Esophagus squamous epithelium (tissue), 5 donors: ENCODE measurements around the gene ALX3. TPM values are rescaled to one million over a fixed set of nuclear protein-coding genes. Genes with fewer than 3 reads are reported as not detected.
A peak's percentile ranks its signal among the peaks of the same experiment; 100 is the strongest.

Source experiments
- DNase-seq: peaks from one replicate; lab custom pipeline; 2025; lab: John Stamatoyannopoulos, UW
- H3K27ac ChIP-seq, 4 donors: fragments of 200-600 bp; sonication (generic); one replicate each; pipeline ENCODE4 v1.5.1; 2016 to 2019; ENCODE audit warnings: mild to moderate bottlenecking in 1 of 4
- H3K27me3 ChIP-seq, 4 donors: fragments of 200-600 bp; sonication (generic); 1 replicate in 3 of 4; 2 replicates in 1 of 4; pipeline versions ENCODE4 v1.5.1 to v1.6.0; 2017 to 2021; ENCODE audit warnings: antibody characterized with exemption in 1 of 4
- H3K36me3 ChIP-seq, 3 donors: fragments of 200-600 bp; sonication (generic); one replicate each; pipeline ENCODE4 v1.5.1; 2016 to 2019
- H3K4me1 ChIP-seq, 3 donors: fragments of 200-600 bp; sonication (generic); one replicate each; pipeline ENCODE4 v1.5.1; 2017 to 2019
- H3K4me3 ChIP-seq, 4 donors: fragments of 200-600 bp; sonication (generic); 1 replicate in 3 of 4; 2 replicates in 1 of 4; pipeline ENCODE4 v1.5.1; 2016 to 2019; ENCODE audit warnings: mild to moderate bottlenecking in 2 of 4, moderate library complexity in 1 of 4
- H3K9me3 ChIP-seq, 3 donors: fragments of 200-600 bp; sonication (generic); one replicate each; pipeline ENCODE4 v1.5.1; 2016 to 2019
- POLR2A ChIP-seq, 4 donors: fragments of 450-650 bp; IDR thresholded peaks; one replicate each; pipeline ENCODE4 v1.6.1; 2017; ENCODE audit warnings: antibody characterized with exemption in 4 of 4, mild to moderate bottlenecking in 4 of 4, moderate library complexity in 3 of 4
- WGBS, 2 donors: methylation state at CpG; one replicate each; pipeline ENCODE4 v1.1.5; 2018; 5-methylcytosine and 5-hydroxymethylcytosine counted together
- intact Hi-C: fragments of 100-400 bp; cut with DNase I; formaldehyde crosslinking; loops from one replicate; pipeline ENCODE4 v1.15.0; 2022
- total RNA-seq, 4 donors: library from RNA; depleted of rRNA; stranded (reverse); fragments of >200 nt; gene quantifications; one replicate each; pipeline ENCODE4 v1.1.0, GENCODE V29; 2016
- TF ChIP-seq, protein P1 (sequence below), 6 experiments: fragments of 450-650 bp in 4 of 6; fragments of 200-600 bp in 2 of 6; sonication (generic) in 2 of 6; IDR thresholded peaks; one replicate each; pipeline ENCODE4 v1.5.1; 2016 to 2019; ENCODE audit warnings: antibody characterized with exemption in 6 of 6, mild to moderate bottlenecking in 4 of 6, moderate library complexity in 4 of 6
- donor health status: DM: yes; HTN: yes; CAD: no.

The ALX3 gene
- total RNA-seq, 4 donors from 2014 or later = 0.57 TPM; not detected in 3

DNA sequence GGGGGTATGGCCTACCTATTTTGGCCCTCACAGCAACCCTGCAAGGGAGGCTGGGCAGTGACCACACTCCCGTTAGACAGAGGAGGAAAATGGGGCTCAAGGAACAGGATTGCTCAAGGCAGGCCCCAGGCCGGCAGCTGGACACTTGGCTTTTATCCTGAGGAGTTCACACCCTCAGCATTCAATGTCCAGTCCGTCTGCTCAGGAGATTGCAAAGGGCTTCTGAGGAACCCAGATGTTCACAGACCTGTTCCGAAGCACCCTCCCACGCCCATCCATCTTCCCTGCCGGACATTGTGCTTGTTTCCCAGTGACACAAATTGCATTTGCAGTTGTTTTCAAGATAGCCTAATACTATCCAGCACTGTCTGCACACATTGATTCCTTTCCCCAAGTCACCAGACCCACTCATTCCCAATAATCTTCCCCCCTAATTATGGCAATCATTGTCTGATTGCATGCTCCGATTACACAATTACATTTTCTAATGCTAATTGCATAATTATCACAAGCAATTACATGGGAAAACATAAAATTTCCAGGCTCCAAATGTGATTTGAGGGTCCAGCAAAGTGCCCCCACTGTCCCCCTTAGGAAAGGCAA, 37.5 kb upstream of the ALX3 start:
- H3K4me1 ChIP-seq = no peaks in the 10 kb centered on the region
- whole genome bisulfite sequencing, 2 donors = 66 to 74% methylated on average over 5 of the region's 7 CpGs
- H3K4me3 ChIP-seq = no peak overlapping the region
- H3K27me3 ChIP-seq = peaks cover 0 to 37% (median 0%) of the 10 kb centered on the region in 4 donors
- H3K27ac ChIP-seq = no peak overlapping the region
- intact Hi-C loops = loop anchor here (5.0 kb wide), 1 partner anchor 56 kb away; no protein-coding TSS in a partner anchor
- DNase-seq = no peak
- TF ChIP-seq, protein P1, sequence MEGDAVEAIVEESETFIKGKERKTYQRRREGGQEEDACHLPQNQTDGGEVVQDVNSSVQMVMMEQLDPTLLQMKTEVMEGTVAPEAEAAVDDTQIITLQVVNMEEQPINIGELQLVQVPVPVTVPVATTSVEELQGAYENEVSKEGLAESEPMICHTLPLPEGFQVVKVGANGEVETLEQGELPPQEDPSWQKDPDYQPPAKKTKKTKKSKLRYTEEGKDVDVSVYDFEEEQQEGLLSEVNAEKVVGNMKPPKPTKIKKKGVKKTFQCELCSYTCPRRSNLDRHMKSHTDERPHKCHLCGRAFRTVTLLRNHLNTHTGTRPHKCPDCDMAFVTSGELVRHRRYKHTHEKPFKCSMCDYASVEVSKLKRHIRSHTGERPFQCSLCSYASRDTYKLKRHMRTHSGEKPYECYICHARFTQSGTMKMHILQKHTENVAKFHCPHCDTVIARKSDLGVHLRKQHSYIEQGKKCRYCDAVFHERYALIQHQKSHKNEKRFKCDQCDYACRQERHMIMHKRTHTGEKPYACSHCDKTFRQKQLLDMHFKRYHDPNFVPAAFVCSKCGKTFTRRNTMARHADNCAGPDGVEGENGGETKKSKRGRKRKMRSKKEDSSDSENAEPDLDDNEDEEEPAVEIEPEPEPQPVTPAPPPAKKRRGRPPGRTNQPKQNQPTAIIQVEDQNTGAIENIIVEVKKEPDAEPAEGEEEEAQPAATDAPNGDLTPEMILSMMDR (IDR thresholded peaks at IDR 0.05) = no peak
- no peak for TF ChIP-seq POLR2A (IDR thresholded peaks at IDR 0.05)
- H3K36me3 ChIP-seq = no peaks in the 10 kb centered on the region
- H3K9me3 ChIP-seq = no peaks in the 10 kb centered on the region

DNA sequence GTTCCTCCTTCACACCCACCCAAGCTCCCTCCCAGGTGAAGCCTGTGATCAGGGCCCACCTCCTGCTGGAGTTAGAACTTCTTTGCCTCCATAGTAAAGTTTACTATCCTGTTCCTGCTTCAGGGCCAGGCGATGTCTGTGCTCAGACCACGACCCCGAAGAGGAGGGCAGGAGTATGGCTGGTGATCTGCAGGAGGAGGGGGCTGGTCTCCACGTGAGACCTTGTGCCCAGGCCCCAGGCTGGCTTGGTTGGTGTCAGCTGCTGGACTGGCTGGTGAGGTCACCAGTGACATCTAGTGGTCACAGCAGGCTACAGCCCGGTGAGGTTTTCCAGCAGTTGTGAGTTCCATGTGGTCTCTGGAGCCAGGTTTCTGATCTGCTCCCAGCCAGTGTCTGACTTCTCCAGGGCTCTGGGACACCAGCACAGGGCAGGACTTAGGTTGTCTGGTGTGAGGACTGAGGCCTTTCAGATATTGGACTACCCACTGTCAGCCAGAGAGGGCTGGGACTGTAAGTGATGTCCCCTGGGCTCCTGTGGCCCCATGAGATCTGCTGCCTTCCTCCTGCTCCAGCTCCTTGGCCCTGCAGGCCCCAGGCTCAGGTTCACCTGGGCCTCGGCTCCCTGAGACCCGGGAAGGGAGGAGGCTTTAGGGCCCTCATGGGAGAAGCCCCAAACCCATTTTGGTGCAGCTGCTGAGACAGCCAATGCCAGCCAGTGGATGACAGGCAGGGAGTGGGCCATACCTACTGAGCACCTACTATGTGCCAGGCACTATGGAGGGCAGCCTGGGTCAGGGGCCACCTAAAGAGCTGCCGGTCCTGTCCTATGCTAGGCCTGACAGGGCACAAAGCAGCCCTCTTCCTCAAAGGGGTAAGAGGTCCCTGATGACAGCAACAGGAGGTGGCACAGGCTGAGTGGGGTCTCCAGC, 35.8 kb upstream of the ALX3 start:
- intact Hi-C loops = loop anchor here (5.0 kb wide), 1 partner anchor 54 kb away; no protein-coding TSS in a partner anchor

DNA sequence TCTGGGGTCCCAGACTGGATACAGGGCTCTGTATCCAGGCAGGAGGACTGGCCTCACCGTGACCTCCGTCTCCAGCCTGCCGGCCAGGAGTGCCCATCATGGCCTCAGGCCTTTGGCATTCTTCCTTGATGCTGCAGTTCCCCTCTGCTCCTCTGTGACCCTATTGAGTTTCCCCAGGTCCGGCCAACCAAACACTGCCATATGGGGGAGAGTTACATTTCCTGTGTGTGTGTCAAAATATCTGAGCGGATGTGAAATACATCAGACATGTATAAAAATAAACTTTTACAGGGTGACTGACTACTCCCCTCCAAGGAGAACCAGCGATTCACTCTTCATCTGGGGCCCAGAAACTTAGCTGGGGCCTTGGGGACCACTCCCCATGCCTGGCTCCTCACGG, 31.6 kb upstream of the ALX3 start:
- no peak overlapping the region for H3K4me3 ChIP-seq
- no peak overlapping the region for H3K27ac ChIP-seq
- intact Hi-C loops = no loop called here
- TF ChIP-seq, protein P1 (IDR thresholded peaks at IDR 0.05) = no peak
- no peak for TF ChIP-seq POLR2A (IDR thresholded peaks at IDR 0.05)
- H3K27me3 ChIP-seq = peaks cover 0 to 28% (median 0%) of the 10 kb centered on the region in 4 donors
- peaks cover 0 to 9% (median 0%) of the 10 kb centered on the region in 3 donors for H3K4me1 ChIP-seq
- no peaks in the 10 kb centered on the region for H3K36me3 ChIP-seq
- H3K9me3 ChIP-seq = no peaks in the 10 kb centered on the region
- 28 to 53% methylated on average over 4 to 7 of the region's 7 CpGs for WGBS, 2 donors
- no peak for DNase-seq

More for the DNA sequence above, 35.8 kb upstream of the ALX3 start:
- no peaks in the 10 kb centered on the region for H3K36me3 ChIP-seq
- H3K4me3 ChIP-seq = no peak overlapping the region
- H3K27ac ChIP-seq = no peak overlapping the region
- H3K4me1 ChIP-seq = no peaks in the 10 kb centered on the region
- H3K9me3 ChIP-seq = no peaks in the 10 kb centered on the region
- peaks cover 0 to 28% (median 0%) of the 10 kb centered on the region in 4 donors for H3K27me3 ChIP-seq
- 0 to 7% methylated on average over 1 to 5 of the region's 8 CpGs for WGBS, 2 donors
- no peak for DNase-seq
- TF ChIP-seq, protein P1 (IDR thresholded peaks at IDR 0.05) = peak; percentile 61 to 88 (median 78)
- TF ChIP-seq POLR2A (IDR thresholded peaks at IDR 0.05) = no peak

DNA sequence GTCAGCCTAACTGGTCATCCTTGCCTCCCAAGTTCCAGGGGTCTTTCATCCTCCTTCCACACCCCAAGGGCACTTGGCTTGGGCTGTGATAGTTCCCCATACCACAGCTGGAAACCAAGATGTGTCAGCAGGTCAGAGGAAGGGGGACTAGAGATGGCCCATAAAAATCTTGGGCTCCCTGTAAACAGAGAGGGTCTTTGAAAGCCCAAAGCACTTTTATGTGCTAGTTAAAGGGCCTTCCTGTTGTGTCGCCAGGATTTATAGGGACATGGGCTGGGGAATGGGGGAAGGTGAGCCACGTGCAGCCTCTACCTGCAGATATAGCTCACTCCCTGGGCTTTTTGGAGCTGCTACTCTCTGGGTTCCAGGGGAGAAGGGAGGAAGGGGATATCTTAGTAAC, 29.9 kb upstream of the ALX3 start:
- Histone ChIP-seq H3K27me3 (peaks cover 0 to 43% (median 0%) of the 10 kb centered on the region in 4 donors), H3K4me1 (peaks cover 0 to 9% (median 0%) of the 10 kb centered on the region in 3 donors), H3K4me3 (no peak overlapping the region), H3K27ac (no peak overlapping the region), H3K9me3 (no peaks in the 10 kb centered on the region), H3K36me3 (no peaks in the 10 kb centered on the region)
- TF ChIP-seq POLR2A (IDR thresholded peaks at IDR 0.05) = no peak
- TF ChIP-seq, protein P1 (IDR thresholded peaks at IDR 0.05) = no peak
- DNase-seq = no peak
- WGBS, 2 donors = 71 to 86% methylated on average over 2 of the region's 2 CpGs
- intact Hi-C loops = no loop called here
